ENCODE data around the gene TSPAN18.
A peak's percentile ranks its signal among the peaks of the same experiment; 100 is the strongest.

The TSPAN18 gene

GRCh38 chr11:44915621-44916020 lies 188.9 kb downstream of the TSPAN18 start:
- DNase-seq (ENCODE audit: low read depth in 2 of 2), result no peak

- DNase-seq (ENCODE audit: low read depth in 2 of 2), result no peak
Measured at GRCh38 chr11:44916331-44916730, 189.6 kb downstream of the TSPAN18 start.

- no peak for DNase-seq (ENCODE audit: low read depth in 2 of 2)
Measured at GRCh38 chr11:44916801-44917385, 190.1 kb downstream of the TSPAN18 start.

GRCh38 chr11:44917741-44918140 lies 191.0 kb downstream of the TSPAN18 start:
- no peak for DNase-seq (ENCODE audit: low read depth in 2 of 2)

- DNase-seq (ENCODE audit: low read depth in 2 of 2), result no peak
Measured at GRCh38 chr11:44920451-44920850, 193.7 kb downstream of the TSPAN18 start.

- DNase-seq (ENCODE audit: low read depth in 2 of 2), result no peak
Measured at GRCh38 chr11:44923115-44923514, 196.4 kb downstream of the TSPAN18 start.

- no peak for DNase-seq (ENCODE audit: low read depth in 2 of 2)
Measured at GRCh38 chr11:44923806-44924205, 197.0 kb downstream of the TSPAN18 start.

GRCh38 chr11:44926036-44926435 lies 199.3 kb downstream of the TSPAN18 start:
- no peak for DNase-seq (ENCODE audit: low read depth in 2 of 2)

- DNase-seq (ENCODE audit: low read depth in 2 of 2), result peak; percentile 47 to 53
Measured at GRCh38 chr11:44927174-44927661, 200.5 kb downstream of the TSPAN18 start.

GRCh38 chr11:44928144-44928543 lies 201.4 kb downstream of the TSPAN18 start:
- DNase-seq (ENCODE audit: low read depth in 2 of 2), result no peak

GRCh38 chr11:44928816-44929215 lies 202.1 kb downstream of the TSPAN18 start:
- DNase-seq (ENCODE audit: low read depth in 2 of 2), result no peak

- no peak for DNase-seq (ENCODE audit: low read depth in 2 of 2)
Measured at GRCh38 chr11:44930588-44931302, 204.0 kb downstream of the TSPAN18 start.

- DNase-seq (ENCODE audit: low read depth in 2 of 2), result no peak
Measured at GRCh38 chr11:44931466-44931865, 204.7 kb downstream of the TSPAN18 start.

- DNase-seq (ENCODE audit: low read depth in 2 of 2), result no peak
Measured at GRCh38 chr11:44934110-44934509, 207.3 kb downstream of the TSPAN18 start.

GRCh38 chr11:44934735-44935250 lies 208.0 kb downstream of the TSPAN18 start:
- DNase-seq (ENCODE audit: low read depth in 2 of 2), result no peak

- DNase-seq (ENCODE audit: low read depth in 2 of 2), result peak; percentile 76 to 84
Measured at GRCh38 chr11:44936525-44936924, 209.8 kb downstream of the TSPAN18 start.

GRCh38 chr11:44936951-44937543 lies 210.3 kb downstream of the TSPAN18 start:
- DNase-seq (ENCODE audit: low read depth in 2 of 2), result no peak

- DNase-seq (ENCODE audit: low read depth in 2 of 2), result no peak
Measured at GRCh38 chr11:44938066-44938691, 211.4 kb downstream of the TSPAN18 start.

GRCh38 chr11:44939673-44940395 lies 213.1 kb downstream of the TSPAN18 start:
- DNase-seq (ENCODE audit: low read depth in 2 of 2), result no peak

GRCh38 chr11:44940404-44940803 lies 213.6 kb downstream of the TSPAN18 start:
- DNase-seq (ENCODE audit: low read depth in 2 of 2), result no peak

GRCh38 chr11:44940835-44941234 lies 214.1 kb downstream of the TSPAN18 start:
- no peak for DNase-seq (ENCODE audit: low read depth in 2 of 2)
